IMR-90 (cell line): ENCODE results near the gene CCDC7. TPM values are rescaled to one million over a fixed set of nuclear protein-coding genes. Genes with fewer than 3 reads are reported as not detected.

Experiments used
- ATAC-seq: fragments of 200-7000 bp; cut with Tn5 transposase; 2 replicates; pipeline ENCODE4 v1.9.1; 2020; ENCODE audit warnings: low read depth, mild to moderate bottlenecking, moderate library complexity
- BruUV-seq: library from RNA; stranded (reverse); fragments of 400-500 nt; replicated peaks from 2 replicates; lab custom pipeline; 2021; lab: Mats Ljungman, UMichigan
- CTCF ChIA-PET: fragments of 300-600 bp; formaldehyde crosslinking; extraction: SDS; loops from one replicate; lab custom pipeline; 2021; ENCODE audit warnings: antibody characterized with exemption; lab: Yijun Ruan, JAX
- POLR2A ChIA-PET: fragments of 300-600 bp; sonication (Branson Sonifier 250); formaldehyde crosslinking; loops from one replicate; lab custom pipeline; 2022; ENCODE audit warnings: antibody characterized with exemption; ENCODE audit not compliant: unreplicated experiment; lab: Charles Lee
- DNase-seq: peaks from one replicate; pipeline ENCODE4 v3.0.0; 2013
- H2AFZ ChIP-seq: replicated peaks from 2 replicates; pipeline ENCODE3; 2013; ENCODE audit warnings: low read length, mild to moderate bottlenecking; ENCODE audit not compliant: poor library complexity
- H2AK5ac ChIP-seq: 2 replicates; pipeline ENCODE4 v1.6.1; 2013; ENCODE audit warnings: low read depth, low read length, inconsistent platforms
- H2AK9ac ChIP-seq: replicated peaks from 2 replicates; pipeline ENCODE3; 2013; ENCODE audit warnings: mild to moderate bottlenecking, low read depth, low read length, moderate library complexity; ENCODE audit not compliant: poor library complexity
- H2BK120ac ChIP-seq: 2 replicates; pipeline ENCODE4 v1.6.1; 2013; ENCODE audit warnings: low read depth, low read length, inconsistent platforms
- H2BK15ac ChIP-seq: 3 replicates; pipeline ENCODE4 v1.6.1; 2013; ENCODE audit warnings: low read depth, low read length, inconsistent platforms
- H2BK20ac ChIP-seq: 2 replicates; pipeline ENCODE4 v1.6.1; 2013; ENCODE audit warnings: low read depth, mild to moderate bottlenecking, inconsistent platforms, low read length, moderate library complexity
- H2BK5ac ChIP-seq: 2 replicates; pipeline ENCODE4 v1.6.1; 2013; ENCODE audit warnings: mild to moderate bottlenecking, low read depth, low read length, inconsistent platforms; ENCODE audit not compliant: poor library complexity, severe bottlenecking
- H3K14ac ChIP-seq: replicated peaks from 2 replicates; pipeline ENCODE4 v1.6.1; 2013; ENCODE audit warnings: low read depth, low read length, inconsistent platforms
- H3K18ac ChIP-seq: 2 replicates; pipeline ENCODE4 v1.6.1; 2013; ENCODE audit warnings: low read depth, low read length, control low read depth
- H3K23ac ChIP-seq: 2 replicates; pipeline ENCODE4 v1.6.1; 2013; ENCODE audit warnings: low read depth, low read length, inconsistent platforms
- H3K27ac ChIP-seq: 2 replicates; pipeline ENCODE4 v1.5.1; 2013; ENCODE audit warnings: mild to moderate bottlenecking, control low read depth, low read length; ENCODE audit not compliant: insufficient read depth
- H3K27me3 ChIP-seq: 2 replicates; pipeline ENCODE4 v1.6.1; 2013; ENCODE audit warnings: low read length; ENCODE audit not compliant: control insufficient read depth, insufficient read depth
- H3K36me3 ChIP-seq: 2 replicates; pipeline ENCODE4 v1.6.1; 2013; ENCODE audit warnings: low read length, mixed read lengths; ENCODE audit not compliant: control insufficient read depth, insufficient read depth
- H3K4ac ChIP-seq: 2 replicates; pipeline ENCODE4 v1.6.1; 2013; ENCODE audit warnings: low read depth, low read length, inconsistent platforms
- H3K4me1 ChIP-seq: 2 replicates; pipeline ENCODE4 v1.6.1; 2013; ENCODE audit warnings: low read length, mixed read lengths; ENCODE audit not compliant: control insufficient read depth, insufficient read depth
- H3K4me2 ChIP-seq: 2 replicates; pipeline ENCODE4 v1.6.1; 2013; ENCODE audit warnings: low read depth, mild to moderate bottlenecking, control low read depth, low read length, moderate library complexity
- H3K4me3 ChIP-seq: 2 replicates; pipeline ENCODE4 v1.5.1; 2013; ENCODE audit warnings: low read depth, mild to moderate bottlenecking, control low read depth, low read length, moderate library complexity; ENCODE audit not compliant: insufficient read depth
- H3K56ac ChIP-seq: 2 replicates; pipeline ENCODE4 v1.6.1; 2013; ENCODE audit warnings: low read length, inconsistent platforms; ENCODE audit not compliant: insufficient read depth; ENCODE audit errors: extremely low read depth
- H3K79me1 ChIP-seq, 2 experiments: 2 replicates each; pipeline ENCODE4 v1.6.1; 2013; ENCODE audit warnings: low read length in 2 of 2, inconsistent platforms in 1 of 2, low read depth in 1 of 2
- H3K9ac ChIP-seq: 2 replicates; pipeline ENCODE4 v1.6.1; 2013; ENCODE audit warnings: low read depth, low read length, control low read depth
- H3K9me1 ChIP-seq: 2 replicates; pipeline ENCODE4 v1.6.1; 2013; ENCODE audit warnings: low read length, inconsistent platforms; ENCODE audit not compliant: insufficient read depth
- H3K9me3 ChIP-seq: 2 replicates; pipeline ENCODE4 v1.6.1; 2013; ENCODE audit warnings: low read length; ENCODE audit not compliant: control insufficient read depth, insufficient read depth
- H4K20me1 ChIP-seq: 2 replicates; pipeline ENCODE4 v1.6.1; 2013; ENCODE audit warnings: low read length, inconsistent platforms; ENCODE audit not compliant: insufficient read depth
- H4K5ac ChIP-seq: 2 replicates; pipeline ENCODE4 v1.6.1; 2013; ENCODE audit warnings: mild to moderate bottlenecking, low read depth, low read length, control low read depth
- H4K8ac ChIP-seq, 2 experiments: 2 replicates each; pipeline ENCODE4 v1.6.1; 2013; ENCODE audit warnings: low read depth in 2 of 2, low read length in 2 of 2, control low read depth in 1 of 2, inconsistent platforms in 1 of 2
- H4K91ac ChIP-seq: 2 replicates; pipeline ENCODE4 v1.6.1; 2013; ENCODE audit warnings: low read depth, low read length, inconsistent platforms; ENCODE audit not compliant: insufficient read depth
- BHLHE40 ChIP-seq: fragments of 150-350 bp; IDR thresholded peaks from 2 replicates; pipeline ENCODE4 v1.6.1; 2016; ENCODE audit warnings: mild to moderate bottlenecking, low read depth, low read length
- ELK1 ChIP-seq: fragments of 150-350 bp; IDR thresholded peaks from 2 replicates; pipeline ENCODE4 v1.6.1; 2016; ENCODE audit warnings: low read depth, mild to moderate bottlenecking, low read length, moderate library complexity, borderline replicate concordance
- MAFK ChIP-seq: IDR thresholded peaks from 2 replicates; pipeline ENCODE4 v1.6.1; 2012; ENCODE audit warnings: low read depth, low read length, improper control_type of control experiment
- MAZ ChIP-seq: IDR thresholded peaks from 2 replicates; pipeline ENCODE4 v1.6.1; 2012; ENCODE audit warnings: low read depth, mild to moderate bottlenecking, low read length, improper control_type of control experiment, moderate library complexity, borderline replicate concordance
- MXI1 ChIP-seq: IDR thresholded peaks from 2 replicates; pipeline ENCODE4 v1.6.1; 2012; ENCODE audit warnings: low read depth, mild to moderate bottlenecking, low read length, moderate library complexity, borderline replicate concordance
- NFE2L2 ChIP-seq: fragments of 150-350 bp; IDR thresholded peaks from 2 replicates; pipeline ENCODE4 v1.6.1; 2016; ENCODE audit warnings: low read depth, mild to moderate bottlenecking, low read length
- RAD21 ChIP-seq: IDR thresholded peaks from 2 replicates; pipeline ENCODE4 v1.6.1; 2012; ENCODE audit warnings: low read length, improper control_type of control experiment
- RCOR1 ChIP-seq: IDR thresholded peaks from 2 replicates; pipeline ENCODE4 v1.6.1; 2012; ENCODE audit warnings: mild to moderate bottlenecking, low read length, improper control_type of control experiment; ENCODE audit not compliant: insufficient replicate concordance
- SMC3 ChIP-seq: fragments of 150-350 bp; IDR thresholded peaks from 2 replicates; pipeline ENCODE4 v1.6.1; 2016; ENCODE audit warnings: low read depth, mild to moderate bottlenecking, antibody characterized with exemption, low read length, moderate library complexity
- WGBS, 2 experiments: methylation state at CpG; one replicate each; pipeline versions ENCODE4 v1.1.5 to v1.1.7; 2013; ENCODE audit warnings: missing lambda C conversion rate in 2 of 2; ENCODE audit not compliant: insufficient read length in 1 of 2; ENCODE audit errors: extremely low coverage in 2 of 2; 5-methylcytosine and 5-hydroxymethylcytosine counted together
- dilution Hi-C: fragments of 300-500 bp; cut with HindIII; formaldehyde crosslinking; loops from one replicate; pipeline ENCODE4 v1.14.3; 2018; ENCODE audit warnings: low sequenced_read_pairs; ENCODE audit not compliant: unreplicated experiment
- in situ Hi-C: fragments of 300-500 bp; cut with MboI; formaldehyde crosslinking; loops from 3 replicates; pipeline ENCODE4 v1.14.3; 2019; ENCODE audit warnings: low sequenced_read_pairs, inconsistent platforms, mixed read lengths
- intact Hi-C: fragments of 100-400 bp; cut with micrococcal nuclease; formaldehyde crosslinking; loops from 2 replicates; pipeline ENCODE4 v1.10.0; 2022
- polyA plus RNA-seq, 3 experiments: library from polyadenylated mRNA; depleted of rRNA; stranded (reverse); fragments of >200 nt; gene quantifications; 2 replicates each; pipeline ENCODE4 v1.2.3, GENCODE V29; 2012; ENCODE audit warnings: low replicate concordance in 1 of 3
- total RNA-seq: library from RNA; depleted of rRNA; stranded (reverse); fragments of >200 nt; gene quantifications from 2 replicates; pipeline ENCODE4 v1.2.3, GENCODE V29; 2012

CCDC7 gene
- total and polyA plus RNA-seq, 2 of the 4 experiments (the other 2 are of a cell fraction): 0.74 to 4.3 TPM

- no peak overlapping the region for H4K91ac ChIP-seq
- POLR2A ChIA-PET: no interaction called here
- no peak for DNase-seq
- no peak overlapping the region for H4K8ac ChIP-seq
- no peak overlapping the region for H3K18ac ChIP-seq
- no peaks in the 10 kb centered on the region for H3K9me1 ChIP-seq
- H2BK120ac ChIP-seq: no peak overlapping the region
- H3K27ac ChIP-seq: no peak overlapping the region
- H3K36me3 ChIP-seq: no peaks in the 10 kb centered on the region
- H3K4me2 ChIP-seq: no peak overlapping the region
- no peak overlapping the region for H2BK5ac ChIP-seq
- H2AK9ac ChIP-seq: no peak overlapping the region
- H3K14ac ChIP-seq: no peak overlapping the region
- BruUV-seq: no TSS peak
- no peak overlapping the region for H3K23ac ChIP-seq
- CTCF ChIA-PET: no interaction called here
- no peaks in the 10 kb centered on the region for H3K27me3 ChIP-seq
- H3K9ac ChIP-seq: no peak overlapping the region
- no peak for ATAC-seq
- intact Hi-C loops: no loop called here
- in situ Hi-C loops: no loop called here
- no peaks in the 10 kb centered on the region for H3K9me3 ChIP-seq
- no peak overlapping the region for H2BK20ac ChIP-seq
- no peak overlapping the region for H3K56ac ChIP-seq
- no CpG with 5 or more reads among the region's 4 CpGs for WGBS, 2 experiments
- no peak overlapping the region for H3K4ac ChIP-seq
- H4K5ac ChIP-seq: no peak overlapping the region
- H3K4me3 ChIP-seq: no peak overlapping the region
- TF ChIP-seq MXI1 (no peak), RCOR1 (no peak), MAZ (no peak), BHLHE40 (no peak), ELK1 (no peak), MAFK (no peak), SMC3 (no peak), NFE2L2 (no peak), RAD21 (no peak)
- no peaks in the 10 kb centered on the region for H4K20me1 ChIP-seq
- dilution Hi-C loops: no loop called here
- no peak overlapping the region for H2AFZ ChIP-seq
- no peak overlapping the region for H2AK5ac ChIP-seq
- H3K4me1 ChIP-seq: no peaks in the 10 kb centered on the region
- no peaks in the 10 kb centered on the region for H3K79me1 ChIP-seq
- H2BK15ac ChIP-seq: no peak overlapping the region
These were observed 401.0 kb downstream of the CCDC7 start for GRCh38 chr10:32846974-32847373.
